H1 (cell line): ENCODE results near the gene AIRE. TPM values are rescaled to one million over a fixed set of nuclear protein-coding genes. Genes with fewer than 3 reads are reported as not detected.

ENCODE experiments used
- CTCF ChIA-PET: fragments of 300-600 bp; sonication (Branson Sonifier 250); formaldehyde crosslinking; loops from one replicate; lab custom pipeline; 2021; ENCODE audit not compliant: partially characterized antibody; lab: Charles Lee
- POLR2A ChIA-PET: fragments of 300-600 bp; sonication (Branson Sonifier 250); formaldehyde crosslinking; loops from one replicate; lab custom pipeline; 2021; ENCODE audit warnings: inconsistent platforms; ENCODE audit not compliant: partially characterized antibody; lab: Charles Lee
- DNase-seq, 2 experiments: peaks; one replicate each; pipeline versions ENCODE4 v3.0.0 to v3.0.0-alpha.2; 2010 to 2022; ENCODE audit warnings: low spot score in 2 of 2, low read depth in 1 of 2, mixed read lengths in 1 of 2
- FAIRE-seq: peaks from 2 replicates; lab custom pipeline; 2011; peaks lifted over from hg19 to GRCh38; lab: Jason Lieb, UNC
- H2AFZ ChIP-seq: 2 replicates; pipeline ENCODE4 v1.8.1; 2012; ENCODE audit warnings: low read length, inconsistent platforms
- H2AK5ac ChIP-seq: 2 replicates; pipeline ENCODE4 v1.6.1; 2013; ENCODE audit warnings: low read depth, low read length
- H2BK120ac ChIP-seq: replicated peaks from 2 replicates; pipeline ENCODE3; 2013; ENCODE audit warnings: low read depth, low read length, inconsistent platforms
- H2BK12ac ChIP-seq: 2 replicates; pipeline ENCODE4 v1.6.1; 2013; ENCODE audit warnings: low read depth, low read length
- H2BK15ac ChIP-seq: 2 replicates; pipeline ENCODE4 v1.6.1; 2013; ENCODE audit warnings: low read length
- H2BK20ac ChIP-seq: 2 replicates; pipeline ENCODE4 v1.6.1; 2013; ENCODE audit warnings: low read length
- H2BK5ac ChIP-seq: 2 replicates; pipeline ENCODE4 v1.6.1; 2013; ENCODE audit warnings: low read depth, low read length
- H3K14ac ChIP-seq: 2 replicates; pipeline ENCODE4 v1.6.1; 2013; ENCODE audit warnings: inconsistent platforms; ENCODE audit not compliant: insufficient read length
- H3K18ac ChIP-seq: 2 replicates; pipeline ENCODE4 v1.6.1; 2013; ENCODE audit warnings: low read length; ENCODE audit errors: extremely low read depth
- H3K23ac ChIP-seq: 2 replicates; pipeline ENCODE4 v1.6.1; 2013; ENCODE audit warnings: inconsistent platforms; ENCODE audit not compliant: insufficient read length
- H3K23me2 ChIP-seq: 2 replicates; pipeline ENCODE4 v1.6.1; 2013; ENCODE audit warnings: low read depth, low read length
- H3K27ac ChIP-seq: 2 replicates; pipeline ENCODE4 v1.6.1; 2011; ENCODE audit warnings: low read depth, low read length, inconsistent platforms
- H3K27me3 ChIP-seq, 4 experiments: replicated peaks in 1 of 4; 1 replicate in 1 of 4; 2 replicates in 3 of 4; pipeline versions ENCODE4 v1.6.1 to v1.8.1; 2011 to 2013; ENCODE audit warnings: low read length in 3 of 4, mild to moderate bottlenecking in 3 of 4, inconsistent platforms in 2 of 4, mixed read lengths in 2 of 4, moderate library complexity in 1 of 4; ENCODE audit not compliant: control insufficient read depth in 3 of 4, insufficient read depth in 3 of 4; ENCODE audit errors: extremely low read depth in 1 of 4
- H3K36me3 ChIP-seq, 4 experiments: 2 replicates each; pipeline versions ENCODE4 v1.6.1 to v1.8.1; 2011 to 2013; ENCODE audit warnings: mild to moderate bottlenecking in 4 of 4, low read length in 3 of 4, moderate library complexity in 2 of 4, control low read depth in 1 of 4, inconsistent platforms in 1 of 4; ENCODE audit not compliant: insufficient read depth in 4 of 4, control insufficient read depth in 2 of 4
- H3K4ac ChIP-seq: replicated peaks from 2 replicates; pipeline ENCODE3; 2013; ENCODE audit warnings: low read length, low read depth, mixed read lengths, inconsistent platforms; ENCODE audit not compliant: insufficient read length
- H3K4me1 ChIP-seq, 4 experiments: replicated peaks in 1 of 4; 1 replicate in 1 of 4; 2 replicates in 3 of 4; pipeline versions ENCODE4 v1.6.1 to v1.8.1; 2011 to 2013; ENCODE audit warnings: low read length in 3 of 4, inconsistent platforms in 2 of 4, mixed read lengths in 1 of 4; ENCODE audit not compliant: insufficient read depth in 4 of 4, control insufficient read depth in 3 of 4
- H3K4me2 ChIP-seq, 2 experiments: 2 replicates each; pipeline versions ENCODE4 v1.6.1 to v1.8.1; 2011 to 2013; ENCODE audit warnings: low read depth in 2 of 2, low read length in 2 of 2, control low read depth in 1 of 2, inconsistent platforms in 1 of 2, mild to moderate bottlenecking in 1 of 2; ENCODE audit not compliant: insufficient read depth in 1 of 2
- H3K4me3 ChIP-seq, 4 experiments: fragments of 200-600, 300-600 bp in 1 of 4; sonication (generic), shearing (Covaris generic), sonication (Bioruptor Twin) in 1 of 4; 2 replicates each; pipeline versions ENCODE4 v1.5.1 to v1.8.1; 2011 to 2016; ENCODE audit warnings: low read length in 4 of 4, low read depth in 3 of 4, control low read depth in 2 of 4, inconsistent platforms in 2 of 4, mild to moderate bottlenecking in 2 of 4, mixed read lengths in 1 of 4, moderate library complexity in 1 of 4; ENCODE audit not compliant: insufficient read depth in 2 of 4; ENCODE audit errors: extremely low read depth in 1 of 4
- H3K56ac ChIP-seq: replicated peaks from 2 replicates; pipeline ENCODE3; 2013; ENCODE audit warnings: low read depth, mild to moderate bottlenecking, mixed read lengths, low read length, inconsistent platforms; ENCODE audit not compliant: insufficient read length
- H3K79me1 ChIP-seq: 2 replicates; pipeline ENCODE4 v1.6.1; 2013; ENCODE audit warnings: low read depth, low read length, control low read depth
- H3K79me2 ChIP-seq, 2 experiments: 2 replicates each; pipeline versions ENCODE4 v1.6.1 to v1.8.1; 2012 to 2013; ENCODE audit warnings: low read length in 2 of 2, mild to moderate bottlenecking in 2 of 2, inconsistent platforms in 1 of 2; ENCODE audit not compliant: insufficient read depth in 2 of 2, control insufficient read depth in 1 of 2
- H3K9ac ChIP-seq, 4 experiments: replicated peaks in 1 of 4; 1 replicate in 1 of 4; 2 replicates in 3 of 4; pipeline versions ENCODE4 v1.6.1 to v1.8.1; 2011 to 2013; ENCODE audit warnings: low read depth in 3 of 4, low read length in 3 of 4, control low read depth in 2 of 4, mild to moderate bottlenecking in 2 of 4, moderate library complexity in 2 of 4, inconsistent platforms in 1 of 4; ENCODE audit errors: extremely low read depth in 1 of 4
- H3K9me3 ChIP-seq, 2 experiments: 2 replicates each; pipeline versions ENCODE4 v1.6.1 to v1.8.1; 2012 to 2013; ENCODE audit warnings: mild to moderate bottlenecking in 2 of 2, moderate library complexity in 2 of 2, control low read depth in 1 of 2, inconsistent platforms in 1 of 2, low read depth in 1 of 2, low read length in 1 of 2, mixed read lengths in 1 of 2; ENCODE audit not compliant: insufficient read depth in 2 of 2
- H4K20me1 ChIP-seq, 2 experiments: replicated peaks in 1 of 2; 2 replicates each; pipeline versions ENCODE3 to v1.8.1; 2011 to 2013; ENCODE audit warnings: inconsistent platforms in 2 of 2, low read length in 2 of 2, mild to moderate bottlenecking in 1 of 2; ENCODE audit not compliant: insufficient read depth in 2 of 2, control insufficient read depth in 1 of 2
- H4K5ac ChIP-seq: 2 replicates; pipeline ENCODE4 v1.6.1; 2013; ENCODE audit warnings: low read length, low read depth, mixed read lengths, inconsistent platforms; ENCODE audit not compliant: insufficient read length
- H4K8ac ChIP-seq: 2 replicates; pipeline ENCODE4 v1.8.0; 2013; ENCODE audit warnings: mild to moderate bottlenecking, moderate library complexity, low read length, inconsistent platforms; ENCODE audit not compliant: insufficient read depth; ENCODE audit errors: extremely low read depth
- H4K91ac ChIP-seq: replicated peaks from 2 replicates; pipeline ENCODE3; 2013; ENCODE audit warnings: low read length, mixed read lengths, inconsistent platforms; ENCODE audit not compliant: insufficient read length
- ATF2 ChIP-seq: IDR thresholded peaks from 2 replicates; pipeline ENCODE4 v1.6.1; 2012; ENCODE audit warnings: low read length, inconsistent platforms
- BACH1 ChIP-seq: IDR thresholded peaks from 2 replicates; pipeline ENCODE4 v1.6.1; 2012; ENCODE audit warnings: low read length, improper control_type of control experiment
- BRCA1 ChIP-seq: IDR thresholded peaks from 2 replicates; pipeline ENCODE4 v1.6.1; 2012; ENCODE audit warnings: low read depth, low read length, improper control_type of control experiment
- CBX8 ChIP-seq: fragments of 300-800, 300-1000 bp; sonication (generic); IDR thresholded peaks from 2 replicates; pipeline ENCODE4 v1.7.1; 2016; ENCODE audit warnings: low read depth, low read length, borderline replicate concordance
- CHD1 ChIP-seq: IDR thresholded peaks from 2 replicates; pipeline ENCODE4 v1.6.1; 2012; ENCODE audit warnings: low read depth, low read length, improper control_type of control experiment
- EGR1 ChIP-seq: IDR thresholded peaks from 2 replicates; pipeline ENCODE4 v1.6.1; 2011; ENCODE audit warnings: low read depth, low read length, borderline replicate concordance
- FOSL1 ChIP-seq: IDR thresholded peaks from 2 replicates; pipeline ENCODE4 v1.6.1; 2011; ENCODE audit warnings: mild to moderate bottlenecking, low read depth, low read length, moderate library complexity; ENCODE audit not compliant: insufficient read depth
- JUND ChIP-seq: IDR thresholded peaks from 2 replicates; pipeline ENCODE4 v1.6.1; 2011; ENCODE audit warnings: mild to moderate bottlenecking, improper control_type of control experiment, low read length
- POLR2AphosphoS5 ChIP-seq: IDR thresholded peaks from 2 replicates; pipeline ENCODE4 v1.6.1; 2011; ENCODE audit warnings: low read depth, low read length
- RAD21 ChIP-seq, 2 experiments: IDR thresholded peaks in 1 of 2; conservative IDR thresholded peaks in 1 of 2; 2 replicates each; pipeline ENCODE4 v1.6.1; 2011; ENCODE audit warnings: low read depth in 2 of 2, low read length in 2 of 2, improper control_type of control experiment in 1 of 2, inconsistent platforms in 1 of 2, mild to moderate bottlenecking in 1 of 2, moderate library complexity in 1 of 2
- RXRA ChIP-seq: IDR thresholded peaks from 2 replicates; pipeline ENCODE4 v1.6.1; 2011; ENCODE audit warnings: low read depth, mild to moderate bottlenecking, low read length, moderate library complexity; ENCODE audit not compliant: insufficient read depth
- TAF1 ChIP-seq: IDR thresholded peaks from 2 replicates; pipeline ENCODE4 v1.6.1; 2011; ENCODE audit warnings: mild to moderate bottlenecking, low read depth, low read length
- TCF12 ChIP-seq: IDR thresholded peaks from 2 replicates; pipeline ENCODE4 v1.6.1; 2011; ENCODE audit warnings: low read depth, mild to moderate bottlenecking, low read length
- WGBS, 2 experiments: shearing (Covaris generic) in 1 of 2; methylation state at CpG; one replicate each; pipeline versions ENCODE4 v1.1.6 to v1.1.7; 2013 to 2015; ENCODE audit warnings: low lambda C conversion rate in 2 of 2, mixed read lengths in 2 of 2, inconsistent platforms in 1 of 2, low coverage in 1 of 2, missing lambda C conversion rate in 1 of 2; ENCODE audit not compliant: insufficient replicate concordance in 2 of 2, insufficient coverage in 1 of 2, insufficient read length in 1 of 2; ENCODE audit errors: extremely low coverage in 1 of 2, missing lambda C conversion rate in 1 of 2; 5-methylcytosine and 5-hydroxymethylcytosine counted together
- polyA plus RNA-seq, 7 experiments: library from polyadenylated mRNA; depleted of rRNA in 3 of 7; stranded (reverse) in 5 of 7; unstranded in 2 of 7; fragments of >200 nt in 5 of 7; fragments of 200-250 nt in 2 of 7; gene quantifications; 1 replicate in 5 of 7; 2 replicates in 1 of 7; 4 replicates in 1 of 7; pipeline versions ENCODE4 v1.2.1 to v1.2.3, GENCODE V29; 2011 to 2013; ENCODE audit warnings: missing spikeins in 2 of 7, mixed read lengths in 2 of 7
- total RNA-seq: library from RNA; stranded (reverse); fragmentation: NEBNext Ultra II Directional; extraction: Animal tissue kit (Norgen Biotek cat#: 25700); gene quantifications from 2 replicates; pipeline ENCODE4 v1.2.1, GENCODE V29; 2021

Gene AIRE
- total and polyA plus RNA-seq, 2 of the 8 experiments (the other 6 are each of a cell fraction or from before 2014, with no cell fraction given), result 0.09 TPM; not detected in 1

GRCh38 chr21:44295163-44295573 lies 9.5 kb downstream of the AIRE start:
- 80% methylated on average over 14 of the region's 14 CpGs; no CpG with 5 or more reads in 1 of the 2 experiments for WGBS, 2 experiments
- POLR2A ChIA-PET, result interaction anchor here (1.0 kb wide), 1 partner anchor 11 kb away, joined by 3 read pairs; no protein-coding TSS in a partner anchor
- H4K8ac ChIP-seq, result no peak overlapping the region
- TF ChIP-seq TAF1 (no peak), JUND (no peak), CHD1 (no peak), EGR1 (no peak), TCF12 (no peak), POLR2AphosphoS5 (no peak), BACH1 (no peak), ATF2 (no peak), CBX8 (no peak), RAD21 (IDR thresholded peaks at IDR 0.05 in 1 of 2, conservative IDR thresholded peaks at IDR 0.05 in 1 of 2; ENCODE audit: low read depth in 2 of 2, low read length in 2 of 2) (no peak), RXRA (no peak), FOSL1 (no peak), BRCA1 (no peak)

More at GRCh38 chr21:44295163-44295573, 9.5 kb downstream of the AIRE start:
- Histone ChIP-seq H3K27ac (no peak overlapping the region), H3K23ac (no peak overlapping the region), H3K4me1 (peaks cover 0 to 6% (median under 1%) of the 10 kb centered on the region in 4 experiments; a peak in 3 of 7 replicates), H3K4me3 (no peak overlapping the region), H2BK120ac (no peak overlapping the region), H3K27me3 (peaks cover 0 to 3% (median 0%) of the 10 kb centered on the region in 4 experiments; a peak in 2 of 7 replicates), H2BK15ac (no peak overlapping the region), H2BK12ac (no peak overlapping the region), H4K20me1 (no peaks in the 10 kb centered on the region), H3K18ac (no peak overlapping the region), H4K91ac (no peak overlapping the region), H3K79me2 (no peaks in the 10 kb centered on the region), H2AFZ (no peak overlapping the region), H3K4me2 (no peak overlapping the region), H2AK5ac (no peak overlapping the region), H3K23me2 (peaks cover 7% of the 10 kb centered on the region; the same call in 1 of the 2 replicates), H3K9ac (no peak overlapping the region), H3K14ac (no peak overlapping the region), H3K36me3 (no peaks in the 10 kb centered on the region), H3K9me3 (no peaks in the 10 kb centered on the region), H3K79me1 (no peaks in the 10 kb centered on the region), H2BK5ac (no peak overlapping the region), H3K4ac (no peak overlapping the region), H4K5ac (no peak overlapping the region), H2BK20ac (0 out of 2 replicates have a peak overlapping the region, but pooled peaks have one; percentile 32), H3K56ac (no peak overlapping the region)
- FAIRE-seq (no peak), DNase-seq (no peak)
- CTCF ChIA-PET, result interaction anchor here (1.0 to 5.0 kb wide), 4 partner anchors 9 to 34 kb away, joined by 3 to 53 read pairs (median 3); partner anchors contain the start of gene AIRE
